CD14-positive monocyte (primary cell): ENCODE measurements around the gene ITGA6. TPM values are rescaled to one million over a fixed set of nuclear protein-coding genes. Genes with fewer than 3 reads are reported as not detected.
"Not testable (repeated sequence)": the region's sequence is repeated elsewhere in the genome, so short reads cannot be mapped to it uniquely, and the experiment has no call there.

Source experiments
- DNase-seq, 3 donors: peaks; one replicate each; pipeline ENCODE4 v3.0.0-alpha.2; 2011 to 2022
- H2AFZ ChIP-seq: 2 replicates; pipeline ENCODE4 v1.6.0; 2012; ENCODE audit warnings: mild to moderate bottlenecking, low read depth, low read length, inconsistent platforms; ENCODE audit not compliant: insufficient read depth, poor library complexity, severe bottlenecking
- H3K27ac ChIP-seq, 2 donors: 1 replicate in 1 of 2; 2 replicates in 1 of 2; pipeline ENCODE4 v1.5.1; 2012 to 2013; ENCODE audit warnings: low read length in 2 of 2, control low read depth in 1 of 2, inconsistent platforms in 1 of 2, low read depth in 1 of 2, mild to moderate bottlenecking in 1 of 2
- H3K27me3 ChIP-seq, 2 donors: one replicate each; pipeline versions ENCODE4 v1.6.0 to v1.6.1; 2011 to 2013; ENCODE audit warnings: low read length in 2 of 2; ENCODE audit not compliant: control insufficient read depth in 2 of 2, insufficient read depth in 2 of 2
- H3K36me3 ChIP-seq, 2 donors: replicated peaks in 1 of 2; 1 replicate in 1 of 2; 2 replicates in 1 of 2; pipeline versions ENCODE4 v1.5.1 to v1.6.1; 2012 to 2013; ENCODE audit warnings: low read length in 2 of 2, control low read depth in 1 of 2, inconsistent platforms in 1 of 2, mild to moderate bottlenecking in 1 of 2; ENCODE audit not compliant: insufficient read depth in 2 of 2, control insufficient read depth in 1 of 2
- H3K4me1 ChIP-seq, 2 donors: 1 replicate in 1 of 2; 2 replicates in 1 of 2; pipeline versions ENCODE4 v1.5.1 to v1.6.1; 2012 to 2013; ENCODE audit warnings: low read length in 2 of 2, control low read depth in 1 of 2, inconsistent platforms in 1 of 2, mild to moderate bottlenecking in 1 of 2, moderate library complexity in 1 of 2; ENCODE audit not compliant: insufficient read depth in 2 of 2, control insufficient read depth in 1 of 2
- H3K4me2 ChIP-seq: replicated peaks from 2 replicates; pipeline ENCODE3; 2012; ENCODE audit warnings: low read length, moderate library complexity, mild to moderate bottlenecking; ENCODE audit not compliant: poor library complexity, severe bottlenecking; ENCODE audit errors: extremely low read depth
- H3K4me3 ChIP-seq, 3 experiments: fragments of 200-600 bp in 1 of 3; sonication (generic) in 1 of 3; replicated peaks in 1 of 3; 1 replicate in 2 of 3; 2 replicates in 1 of 3; pipeline ENCODE4 v1.5.1; 2011 to 2013; ENCODE audit warnings: low read length in 3 of 3, mild to moderate bottlenecking in 3 of 3, control low read depth in 2 of 3, low read depth in 2 of 3, inconsistent platforms in 1 of 3, moderate library complexity in 1 of 3
- H3K79me2 ChIP-seq: 2 replicates; pipeline ENCODE4 v1.6.0; 2012; ENCODE audit warnings: mild to moderate bottlenecking, control low read depth, inconsistent platforms, low read length, moderate library complexity; ENCODE audit not compliant: insufficient read depth
- H3K9ac ChIP-seq: 2 replicates; pipeline ENCODE4 v1.6.0; 2017; ENCODE audit warnings: low read length, mild to moderate bottlenecking; ENCODE audit not compliant: insufficient read depth, poor library complexity, severe bottlenecking
- H3K9me3 ChIP-seq, 2 donors: replicated peaks in 1 of 2; 1 replicate in 1 of 2; 2 replicates in 1 of 2; pipeline versions ENCODE4 v1.5.1 to v1.6.1; 2012 to 2013; ENCODE audit warnings: low read length in 2 of 2, control low read depth in 1 of 2; ENCODE audit not compliant: control insufficient read depth in 1 of 2, insufficient read depth in 1 of 2
- H4K20me1 ChIP-seq: 2 replicates; pipeline ENCODE4 v1.6.0; 2012; ENCODE audit warnings: mild to moderate bottlenecking, low read length, control low read depth, moderate library complexity; ENCODE audit not compliant: insufficient read depth
- H3K27ac Mint-ChIP-seq, 7 donors: one replicate each; pipeline ENCODE4 v1.8.0; 2020; ENCODE audit warnings: mild to moderate bottlenecking in 7 of 7, mixed read lengths in 7 of 7, moderate library complexity in 6 of 7, inconsistent platforms in 2 of 7
- H3K27me3 Mint-ChIP-seq, 3 donors: one replicate each; pipeline ENCODE4 v1.8.0; 2021 to 2022; ENCODE audit warnings: low read depth in 3 of 3, mild to moderate bottlenecking in 3 of 3, mixed read lengths in 3 of 3, moderate library complexity in 3 of 3, inconsistent platforms in 1 of 3
- H3K36me3 Mint-ChIP-seq, 2 donors: one replicate each; pipeline ENCODE4 v1.8.0; 2020; ENCODE audit warnings: mixed read lengths in 2 of 2, inconsistent platforms in 1 of 2, mild to moderate bottlenecking in 1 of 2
- H3K4me1 Mint-ChIP-seq: one replicate; pipeline ENCODE4 v1.8.0; 2020; ENCODE audit warnings: mild to moderate bottlenecking, mixed read lengths
- H3K4me3 Mint-ChIP-seq, 2 donors: one replicate each; pipeline ENCODE4 v1.8.0; 2020; ENCODE audit warnings: mild to moderate bottlenecking in 2 of 2, mixed read lengths in 2 of 2, moderate library complexity in 1 of 2
- H3K9me3 Mint-ChIP-seq, 7 donors: one replicate each; pipeline ENCODE4 v1.8.0; 2020 to 2022; ENCODE audit warnings: mixed read lengths in 7 of 7, mild to moderate bottlenecking in 6 of 7, moderate library complexity in 6 of 7, inconsistent platforms in 2 of 7
- CTCF ChIP-seq: fragments of 200-600 bp; IDR thresholded peaks from one replicate; pipeline ENCODE4 v1.8.0; 2022; ENCODE audit warnings: antibody characterized with exemption, mild to moderate bottlenecking
- WGBS: methylation state at CpG from one replicate; pipeline ENCODE4 v1.1.5; 2013; ENCODE audit warnings: missing lambda C conversion rate; ENCODE audit not compliant: insufficient coverage; 5-methylcytosine and 5-hydroxymethylcytosine counted together
- intact Hi-C, 2 donors: fragments of 100-400 bp; cut with micrococcal nuclease; formaldehyde crosslinking; loops; one replicate each; pipeline versions ENCODE4 v1.15.0 to v1.15.1; 2023
- polyA plus RNA-seq, 3 donors: library from polyadenylated mRNA; depleted of rRNA in 1 of 3; unstranded in 2 of 3; stranded (reverse) in 1 of 3; fragments of 300-500 nt in 2 of 3; fragments of >200 nt in 1 of 3; fragmentation: Illumina TruSeq in 2 of 3; gene quantifications; 1 replicate in 2 of 3; 2 replicates in 1 of 3; pipeline ENCODE4 v1.2.3, GENCODE V29; 2012 to 2021

Gene ITGA6
- polyA plus RNA-seq, 3 donors, result 0.01 to 0.36 (median 0.20) TPM

GRCh38 chr2:172533687-172534086 is 106.3 kb downstream of the ITGA6 start:
- Histone ChIP-seq H4K20me1 (no peaks in the 10 kb centered on the region), H3K4me2 (no peak overlapping the region), H2AFZ (no peak overlapping the region), H3K36me3 (no peaks in the 10 kb centered on the region), H3K79me2 (no peaks in the 10 kb centered on the region), H3K9ac (no peak overlapping the region), H3K27me3 (no peaks in the 10 kb centered on the region), H3K4me3 (no peak overlapping the region), H3K4me1 (no peaks in the 10 kb centered on the region), H3K27ac (no peak overlapping the region), H3K9me3 (peaks cover 27 to 44% of the 10 kb centered on the region in 2 donors)
- WGBS, result no CpG with 5 or more reads among the region's 1 CpG
- no peak for DNase-seq
- no peak overlapping the region for H3K27ac Mint-ChIP-seq
- intact Hi-C loops, result no loop called here
- H3K36me3 Mint-ChIP-seq, result peaks cover 9 to 17% of the 10 kb centered on the region in 2 donors
- no peaks in the 10 kb centered on the region for H3K27me3 Mint-ChIP-seq
- peaks cover 32 to 63% (median 49%) of the 10 kb centered on the region in 7 donors for H3K9me3 Mint-ChIP-seq
- TF ChIP-seq CTCF, result no peak
- H3K4me1 Mint-ChIP-seq, result no peaks in the 10 kb centered on the region
- H3K4me3 Mint-ChIP-seq, result no peak overlapping the region

GRCh38 chr2:172535119-172535518 is 107.7 kb downstream of the ITGA6 start:
- no peaks in the 10 kb centered on the region for H3K4me1 ChIP-seq
- H3K4me1 Mint-ChIP-seq, result no peaks in the 10 kb centered on the region
- no peak for TF ChIP-seq CTCF
- WGBS, result no CpG with 5 or more reads among the region's 3 CpGs
- no peak overlapping the region for H3K4me2 ChIP-seq
- H3K79me2 ChIP-seq, result no peaks in the 10 kb centered on the region
- no peaks in the 10 kb centered on the region for H3K27me3 Mint-ChIP-seq
- H3K27ac Mint-ChIP-seq, result no peak overlapping the region
- intact Hi-C loops, result no loop called here
- H3K4me3 Mint-ChIP-seq, result no peak overlapping the region
- no peak overlapping the region for H3K9ac ChIP-seq
- no peaks in the 10 kb centered on the region for H3K36me3 ChIP-seq
- peaks cover 32 to 54% of the 10 kb centered on the region in 2 donors for H3K9me3 ChIP-seq
- H3K27ac ChIP-seq, result no peak overlapping the region
- H3K36me3 Mint-ChIP-seq, result peaks cover 4 to 10% of the 10 kb centered on the region in 2 donors
- DNase-seq, result no peak
- H3K27me3 ChIP-seq, result no peaks in the 10 kb centered on the region
- H3K4me3 ChIP-seq, result no peak overlapping the region
- H4K20me1 ChIP-seq, result no peaks in the 10 kb centered on the region
- peaks cover 27 to 67% (median 55%) of the 10 kb centered on the region in 7 donors for H3K9me3 Mint-ChIP-seq
- H2AFZ ChIP-seq, result no peak overlapping the region

GRCh38 chr2:172537851-172538250 is 110.5 kb downstream of the ITGA6 start:
- H3K27ac ChIP-seq, H3K27ac Mint-ChIP-seq, H3K9ac ChIP-seq, H3K4me1 Mint-ChIP-seq, H3K4me3 Mint-ChIP-seq, intact Hi-C loops, H3K36me3 ChIP-seq, H3K4me1 ChIP-seq, H3K4me3 ChIP-seq, H4K20me1 ChIP-seq, H3K79me2 ChIP-seq, H3K27me3 ChIP-seq, H3K27me3 Mint-ChIP-seq, H3K4me2 ChIP-seq, H2AFZ ChIP-seq, DNase-seq: not testable (repeated sequence)
- Mint-ChIP-seq H3K9me3 (peaks cover 34 to 82% (median 59%) of the 10 kb centered on the region in 7 donors), H3K36me3 (peaks cover 2 to 10% of the 10 kb centered on the region in 2 donors)
- WGBS, result 100% methylated on average over 4 of the region's 37 CpGs
- peaks cover 30 to 51% of the 10 kb centered on the region in 2 donors for H3K9me3 ChIP-seq
